Esophagus muscularis mucosa (tissue), 4 donors: ENCODE results near the gene GSC2. TPM values are rescaled to one million over a fixed set of nuclear protein-coding genes. Genes with fewer than 3 reads are reported as not detected.
A peak's percentile ranks its signal among the peaks of the same experiment; 100 is the strongest.

Experiments used
- DNase-seq: peaks from one replicate; pipeline ENCODE4 v3.0.0-alpha.2; 2017; ENCODE audit errors: extremely low spot score
- H3K27ac ChIP-seq, 4 donors: fragments of 200-600 bp; sonication (generic); replicated peaks in 1 of 4; 1 replicate in 3 of 4; 2 replicates in 1 of 4; pipeline ENCODE4 v1.5.1; 2016 to 2019; ENCODE audit warnings: mild to moderate bottlenecking in 1 of 4
- H3K27me3 ChIP-seq, 4 donors: fragments of 200-600 bp; sonication (generic); one replicate each; pipeline versions ENCODE4 v1.5.1 to v1.6.0; 2016 to 2019
- H3K36me3 ChIP-seq, 4 donors: fragments of 200-600 bp; sonication (generic); one replicate each; pipeline ENCODE4 v1.5.1; 2016 to 2019
- H3K4me1 ChIP-seq, 4 donors: fragments of 200-600 bp; sonication (generic); one replicate each; pipeline ENCODE4 v1.5.1; 2016 to 2019
- H3K4me3 ChIP-seq, 4 donors: fragments of 200-600 bp; sonication (generic); 1 replicate in 2 of 4; 2 replicates in 2 of 4; pipeline ENCODE4 v1.5.1; 2016 to 2019; ENCODE audit warnings: mild to moderate bottlenecking in 4 of 4, moderate library complexity in 1 of 4
- H3K9me3 ChIP-seq, 4 donors: fragments of 200-600 bp; sonication (generic); 1 replicate in 3 of 4; 2 replicates in 1 of 4; pipeline ENCODE4 v1.5.1; 2016 to 2019
- CTCF ChIP-seq, 3 experiments: fragments of 200-600 bp in 2 of 3; fragments of 450-650 bp in 1 of 3; sonication (generic) in 2 of 3; IDR thresholded peaks; one replicate each; pipeline ENCODE4 v1.5.1; 2017 to 2019; ENCODE audit warnings: antibody characterized with exemption in 3 of 3, mild to moderate bottlenecking in 2 of 3, moderate library complexity in 1 of 3
- EP300 ChIP-seq: sonication (generic); formaldehyde crosslinking; IDR thresholded peaks from one replicate; pipeline ENCODE4 v1.6.1; 2017; ENCODE audit warnings: antibody characterized with exemption
- POLR2A ChIP-seq: fragments of 450-650 bp; IDR thresholded peaks from one replicate; pipeline ENCODE4 v1.6.1; 2017; ENCODE audit warnings: antibody characterized with exemption, moderate library complexity, mild to moderate bottlenecking, low read depth
- POLR2AphosphoS5 ChIP-seq, 2 donors: sonication (generic); formaldehyde crosslinking; IDR thresholded peaks; one replicate each; pipeline ENCODE4 v1.6.1; 2017; ENCODE audit warnings: antibody characterized with exemption in 2 of 2
- WGBS: methylation state at CpG from one replicate; pipeline ENCODE4 v1.1.5; 2018; 5-methylcytosine and 5-hydroxymethylcytosine counted together
- intact Hi-C: fragments of 100-400 bp; cut with DNase I; formaldehyde crosslinking; loops from one replicate; pipeline ENCODE4 v1.15.1; 2023
- total RNA-seq, 4 donors: library from RNA; depleted of rRNA; stranded (reverse); fragments of >200 nt; gene quantifications; one replicate each; pipeline versions ENCODE4 v1.1.0 to v1.2.1, GENCODE V29; 2016

Gene GSC2
- total RNA-seq, 4 donors from 2014 or later, result not detected

GRCh38 chr22:19148417-19149046 lies 1.6 kb downstream of the GSC2 start:
- no peaks in the 10 kb centered on the region for H3K9me3 ChIP-seq
- H3K27me3 ChIP-seq, result peaks cover 0 to 58% (median 19%) of the 10 kb centered on the region in 4 donors
- DNase-seq, result no peak
- WGBS, result 66% methylated on average over 5 of the region's 33 CpGs
- intact Hi-C loops, result no loop called here
- TF ChIP-seq EP300 (no peak), POLR2A (no peak), POLR2AphosphoS5 (IDR thresholded peaks at IDR 0.05) (no peak), CTCF (IDR thresholded peaks at IDR 0.05) (no peak)
- no peak overlapping the region for H3K27ac ChIP-seq
- peaks cover 13 to 31% (median 24%) of the 10 kb centered on the region in 4 donors for H3K4me1 ChIP-seq
- peak overlapping the region in 2 of 4 donors; percentile 28 to 39 for H3K4me3 ChIP-seq
- no peaks in the 10 kb centered on the region for H3K36me3 ChIP-seq

- peaks cover 15 to 40% (median 35%) of the 10 kb centered on the region in 4 donors for H3K4me1 ChIP-seq
- intact Hi-C loops, result no loop called here
- H3K27me3 ChIP-seq, result peaks cover 0 to 46% (median 19%) of the 10 kb centered on the region in 4 donors
- no peak overlapping the region for H3K27ac ChIP-seq
- TF ChIP-seq POLR2AphosphoS5 (IDR thresholded peaks at IDR 0.05) (no peak), POLR2A (no peak), CTCF (IDR thresholded peaks at IDR 0.05) (no peak), EP300 (no peak)
- H3K4me3 ChIP-seq, result no peak overlapping the region
- H3K9me3 ChIP-seq, result no peaks in the 10 kb centered on the region
- no peak for DNase-seq
- peaks cover 4 to 5% (median 4%) of the 10 kb centered on the region in 4 donors for H3K36me3 ChIP-seq
- WGBS, result 30% methylated on average over 6 of the region's 9 CpGs
Measured at GRCh38 chr22:19147195-19147780, 2.8 kb downstream of the GSC2 start.

DNA sequence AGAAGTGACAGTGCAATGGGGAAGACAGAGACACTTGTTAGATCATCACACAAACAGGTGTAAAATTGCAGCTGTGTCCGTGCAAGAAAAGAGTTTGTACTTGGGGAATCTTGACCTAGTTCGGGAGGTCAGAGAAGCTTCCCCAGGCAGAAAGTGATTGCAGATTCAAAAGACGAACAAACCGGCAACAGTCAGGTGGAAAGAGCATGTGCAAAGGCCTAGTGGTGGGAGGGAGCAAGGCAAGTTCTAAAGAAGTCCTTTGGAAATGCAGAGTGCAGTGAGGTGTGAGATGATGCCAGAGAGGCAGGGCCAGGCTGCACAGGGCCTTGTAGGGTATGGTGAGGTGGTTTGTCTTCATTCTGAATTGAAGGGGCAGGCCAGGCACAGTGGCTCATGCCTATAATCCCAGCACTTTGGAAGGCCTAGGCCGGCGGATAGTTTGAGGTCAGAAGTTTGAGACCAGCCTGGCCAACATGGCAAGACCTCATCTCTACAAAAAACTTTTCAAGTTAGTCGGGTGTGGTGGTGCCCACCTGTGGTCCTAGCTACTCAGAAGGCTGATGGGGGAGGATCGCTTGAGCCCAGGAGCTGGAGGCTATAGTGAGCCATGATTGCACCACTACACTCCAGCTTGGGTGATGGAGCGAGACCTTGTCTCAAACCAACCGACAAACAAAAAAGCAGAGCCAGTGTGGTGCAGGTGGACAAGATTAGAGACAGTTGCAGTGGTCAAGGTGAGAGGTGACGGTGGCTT lies 3.7 kb downstream of the GSC2 start:
- peaks cover 15 to 41% (median 35%) of the 10 kb centered on the region in 4 donors for H3K4me1 ChIP-seq
- H3K27ac ChIP-seq, result no peak overlapping the region
- H3K9me3 ChIP-seq, result no peaks in the 10 kb centered on the region
- intact Hi-C loops, result no loop called here
- WGBS, result 73% methylated on average over 11 of the region's 11 CpGs
- no peak for DNase-seq
- H3K27me3 ChIP-seq, result peaks cover 0 to 37% (median 17%) of the 10 kb centered on the region in 4 donors
- TF ChIP-seq EP300 (no peak), POLR2A (no peak), CTCF (IDR thresholded peaks at IDR 0.05) (no peak), POLR2AphosphoS5 (IDR thresholded peaks at IDR 0.05) (no peak)
- peaks cover 13 to 14% (median 13%) of the 10 kb centered on the region in 4 donors for H3K36me3 ChIP-seq
- H3K4me3 ChIP-seq, result no peak overlapping the region

DNA sequence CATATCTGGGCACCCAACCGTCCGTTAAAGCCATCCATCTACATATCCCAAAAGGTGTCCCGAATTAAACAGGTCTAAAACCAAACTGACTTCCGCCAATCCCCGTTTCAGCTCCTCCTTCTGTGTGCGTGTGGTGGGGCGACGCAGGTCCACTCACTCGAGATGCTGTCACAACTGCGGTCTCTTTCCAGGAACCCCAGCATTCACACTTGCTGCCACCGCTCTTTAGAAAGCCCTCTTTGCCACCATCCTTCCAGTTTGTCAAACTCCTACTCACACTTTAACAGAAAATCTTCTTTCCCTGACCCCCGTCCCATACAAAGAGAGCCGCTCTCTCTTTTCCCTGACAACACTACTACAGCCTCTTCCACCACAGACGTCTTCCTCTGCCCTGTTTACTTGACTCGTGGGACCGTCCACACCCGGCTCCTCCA lies 6.1 kb downstream of the GSC2 start:
- peaks cover 36 to 38% (median 37%) of the 10 kb centered on the region in 4 donors for H3K36me3 ChIP-seq
- 7% methylated on average over 17 of the region's 17 CpGs for WGBS
- peak overlapping the region; percentile 77 to 89 (median 80) for H3K4me3 ChIP-seq
- H3K27ac ChIP-seq, result peak overlapping the region; percentile 78 to 86 (median 86)
- no peak for DNase-seq
- TF ChIP-seq POLR2AphosphoS5 (IDR thresholded peaks at IDR 0.05) (no peak), CTCF (IDR thresholded peaks at IDR 0.05) (no peak), EP300 (no peak), POLR2A (no peak)
- H3K4me1 ChIP-seq, result peaks cover 8 to 23% (median 19%) of the 10 kb centered on the region in 4 donors
- H3K9me3 ChIP-seq, result no peaks in the 10 kb centered on the region
- intact Hi-C loops, result loop anchor here (2.0 to 5.0 kb wide), 3 partner anchors 21 to 483 kb away; partner anchors contain the start of genes DGCR2 and SLC25A1
- peaks cover 0 to 14% (median 3%) of the 10 kb centered on the region in 4 donors for H3K27me3 ChIP-seq
